H1 (cell line): ENCODE data around the gene C2CD5. TPM values are rescaled to one million over a fixed set of nuclear protein-coding genes. Genes with fewer than 3 reads are reported as not detected.

Experiments
- CTCF ChIA-PET: fragments of 300-600 bp; sonication (Branson Sonifier 250); formaldehyde crosslinking; loops from one replicate; lab custom pipeline; 2021; ENCODE audit not compliant: partially characterized antibody; lab: Charles Lee
- POLR2A ChIA-PET: fragments of 300-600 bp; sonication (Branson Sonifier 250); formaldehyde crosslinking; loops from one replicate; lab custom pipeline; 2021; ENCODE audit warnings: inconsistent platforms; ENCODE audit not compliant: partially characterized antibody; lab: Charles Lee
- DNase-seq, 2 experiments: peaks; one replicate each; pipeline versions ENCODE4 v3.0.0 to v3.0.0-alpha.2; 2010 to 2022; ENCODE audit warnings: low spot score in 2 of 2, low read depth in 1 of 2, mixed read lengths in 1 of 2
- FAIRE-seq: peaks from 2 replicates; lab custom pipeline; 2011; peaks lifted over from hg19 to GRCh38; lab: Jason Lieb, UNC
- H2AFZ ChIP-seq: 2 replicates; pipeline ENCODE4 v1.8.1; 2012; ENCODE audit warnings: low read length, inconsistent platforms
- H2AK5ac ChIP-seq: 2 replicates; pipeline ENCODE4 v1.6.1; 2013; ENCODE audit warnings: low read depth, low read length
- H2BK120ac ChIP-seq: replicated peaks from 2 replicates; pipeline ENCODE3; 2013; ENCODE audit warnings: low read depth, low read length, inconsistent platforms
- H2BK12ac ChIP-seq: 2 replicates; pipeline ENCODE4 v1.6.1; 2013; ENCODE audit warnings: low read depth, low read length
- H2BK15ac ChIP-seq: 2 replicates; pipeline ENCODE4 v1.6.1; 2013; ENCODE audit warnings: low read length
- H2BK20ac ChIP-seq: 2 replicates; pipeline ENCODE4 v1.6.1; 2013; ENCODE audit warnings: low read length
- H2BK5ac ChIP-seq: 2 replicates; pipeline ENCODE4 v1.6.1; 2013; ENCODE audit warnings: low read depth, low read length
- H3K14ac ChIP-seq: 2 replicates; pipeline ENCODE4 v1.6.1; 2013; ENCODE audit warnings: inconsistent platforms; ENCODE audit not compliant: insufficient read length
- H3K18ac ChIP-seq: 2 replicates; pipeline ENCODE4 v1.6.1; 2013; ENCODE audit warnings: low read length; ENCODE audit errors: extremely low read depth
- H3K23ac ChIP-seq: 2 replicates; pipeline ENCODE4 v1.6.1; 2013; ENCODE audit warnings: inconsistent platforms; ENCODE audit not compliant: insufficient read length
- H3K23me2 ChIP-seq: 2 replicates; pipeline ENCODE4 v1.6.1; 2013; ENCODE audit warnings: low read depth, low read length
- H3K27ac ChIP-seq: 2 replicates; pipeline ENCODE4 v1.6.1; 2011; ENCODE audit warnings: low read depth, low read length, inconsistent platforms
- H3K27me3 ChIP-seq, 4 experiments: replicated peaks in 1 of 4; 1 replicate in 1 of 4; 2 replicates in 3 of 4; pipeline versions ENCODE4 v1.6.1 to v1.8.1; 2011 to 2013; ENCODE audit warnings: low read length in 3 of 4, mild to moderate bottlenecking in 3 of 4, inconsistent platforms in 2 of 4, mixed read lengths in 2 of 4, moderate library complexity in 1 of 4; ENCODE audit not compliant: control insufficient read depth in 3 of 4, insufficient read depth in 3 of 4; ENCODE audit errors: extremely low read depth in 1 of 4
- H3K36me3 ChIP-seq, 4 experiments: 2 replicates each; pipeline versions ENCODE4 v1.6.1 to v1.8.1; 2011 to 2013; ENCODE audit warnings: mild to moderate bottlenecking in 4 of 4, low read length in 3 of 4, moderate library complexity in 2 of 4, control low read depth in 1 of 4, inconsistent platforms in 1 of 4; ENCODE audit not compliant: insufficient read depth in 4 of 4, control insufficient read depth in 2 of 4
- H3K4ac ChIP-seq: replicated peaks from 2 replicates; pipeline ENCODE3; 2013; ENCODE audit warnings: low read length, low read depth, mixed read lengths, inconsistent platforms; ENCODE audit not compliant: insufficient read length
- H3K4me1 ChIP-seq, 4 experiments: replicated peaks in 1 of 4; 1 replicate in 1 of 4; 2 replicates in 3 of 4; pipeline versions ENCODE4 v1.6.1 to v1.8.1; 2011 to 2013; ENCODE audit warnings: low read length in 3 of 4, inconsistent platforms in 2 of 4, mixed read lengths in 1 of 4; ENCODE audit not compliant: insufficient read depth in 4 of 4, control insufficient read depth in 3 of 4
- H3K4me2 ChIP-seq, 2 experiments: 2 replicates each; pipeline versions ENCODE4 v1.6.1 to v1.8.1; 2011 to 2013; ENCODE audit warnings: low read depth in 2 of 2, low read length in 2 of 2, control low read depth in 1 of 2, inconsistent platforms in 1 of 2, mild to moderate bottlenecking in 1 of 2; ENCODE audit not compliant: insufficient read depth in 1 of 2
- H3K4me3 ChIP-seq, 4 experiments: fragments of 200-600, 300-600 bp in 1 of 4; sonication (generic), shearing (Covaris generic), sonication (Bioruptor Twin) in 1 of 4; 2 replicates each; pipeline versions ENCODE4 v1.5.1 to v1.8.1; 2011 to 2016; ENCODE audit warnings: low read length in 4 of 4, low read depth in 3 of 4, control low read depth in 2 of 4, inconsistent platforms in 2 of 4, mild to moderate bottlenecking in 2 of 4, mixed read lengths in 1 of 4, moderate library complexity in 1 of 4; ENCODE audit not compliant: insufficient read depth in 2 of 4; ENCODE audit errors: extremely low read depth in 1 of 4
- H3K56ac ChIP-seq: replicated peaks from 2 replicates; pipeline ENCODE3; 2013; ENCODE audit warnings: low read depth, mild to moderate bottlenecking, mixed read lengths, low read length, inconsistent platforms; ENCODE audit not compliant: insufficient read length
- H3K79me1 ChIP-seq: 2 replicates; pipeline ENCODE4 v1.6.1; 2013; ENCODE audit warnings: low read depth, low read length, control low read depth
- H3K79me2 ChIP-seq, 2 experiments: 2 replicates each; pipeline versions ENCODE4 v1.6.1 to v1.8.1; 2012 to 2013; ENCODE audit warnings: low read length in 2 of 2, mild to moderate bottlenecking in 2 of 2, inconsistent platforms in 1 of 2; ENCODE audit not compliant: insufficient read depth in 2 of 2, control insufficient read depth in 1 of 2
- H3K9ac ChIP-seq, 4 experiments: replicated peaks in 1 of 4; 1 replicate in 1 of 4; 2 replicates in 3 of 4; pipeline versions ENCODE4 v1.6.1 to v1.8.1; 2011 to 2013; ENCODE audit warnings: low read depth in 3 of 4, low read length in 3 of 4, control low read depth in 2 of 4, mild to moderate bottlenecking in 2 of 4, moderate library complexity in 2 of 4, inconsistent platforms in 1 of 4; ENCODE audit errors: extremely low read depth in 1 of 4
- H3K9me3 ChIP-seq, 2 experiments: 2 replicates each; pipeline versions ENCODE4 v1.6.1 to v1.8.1; 2012 to 2013; ENCODE audit warnings: mild to moderate bottlenecking in 2 of 2, moderate library complexity in 2 of 2, control low read depth in 1 of 2, inconsistent platforms in 1 of 2, low read depth in 1 of 2, low read length in 1 of 2, mixed read lengths in 1 of 2; ENCODE audit not compliant: insufficient read depth in 2 of 2
- H4K20me1 ChIP-seq, 2 experiments: replicated peaks in 1 of 2; 2 replicates each; pipeline versions ENCODE3 to v1.8.1; 2011 to 2013; ENCODE audit warnings: inconsistent platforms in 2 of 2, low read length in 2 of 2, mild to moderate bottlenecking in 1 of 2; ENCODE audit not compliant: insufficient read depth in 2 of 2, control insufficient read depth in 1 of 2
- H4K5ac ChIP-seq: 2 replicates; pipeline ENCODE4 v1.6.1; 2013; ENCODE audit warnings: low read length, low read depth, mixed read lengths, inconsistent platforms; ENCODE audit not compliant: insufficient read length
- H4K8ac ChIP-seq: 2 replicates; pipeline ENCODE4 v1.8.0; 2013; ENCODE audit warnings: mild to moderate bottlenecking, moderate library complexity, low read length, inconsistent platforms; ENCODE audit not compliant: insufficient read depth; ENCODE audit errors: extremely low read depth
- H4K91ac ChIP-seq: replicated peaks from 2 replicates; pipeline ENCODE3; 2013; ENCODE audit warnings: low read length, mixed read lengths, inconsistent platforms; ENCODE audit not compliant: insufficient read length
- BACH1 ChIP-seq: IDR thresholded peaks from 2 replicates; pipeline ENCODE4 v1.6.1; 2012; ENCODE audit warnings: low read length, improper control_type of control experiment
- CBX5 ChIP-seq: fragments of 300-800, 300-1000 bp; sonication (generic); IDR thresholded peaks from 2 replicates; pipeline ENCODE4 v1.7.1; 2016; ENCODE audit warnings: antibody characterized with exemption, low read length, low read depth
- CHD1 ChIP-seq: IDR thresholded peaks from 2 replicates; pipeline ENCODE4 v1.6.1; 2012; ENCODE audit warnings: low read depth, low read length, improper control_type of control experiment
- CHD2 ChIP-seq: IDR thresholded peaks from 2 replicates; pipeline ENCODE4 v1.6.1; 2012; ENCODE audit warnings: low read length, improper control_type of control experiment
- FOSL1 ChIP-seq: IDR thresholded peaks from 2 replicates; pipeline ENCODE4 v1.6.1; 2011; ENCODE audit warnings: mild to moderate bottlenecking, low read depth, low read length, moderate library complexity; ENCODE audit not compliant: insufficient read depth
- PHF8 ChIP-seq: fragments of 200-600 bp; sonication (generic); conservative IDR thresholded peaks from 2 replicates; pipeline ENCODE4 v1.7.1; 2012; ENCODE audit warnings: low read depth, mild to moderate bottlenecking, inconsistent platforms, low read length, moderate library complexity
- POLR2AphosphoS5 ChIP-seq: IDR thresholded peaks from 2 replicates; pipeline ENCODE4 v1.6.1; 2011; ENCODE audit warnings: low read depth, low read length
- POU5F1 ChIP-seq: IDR thresholded peaks from 2 replicates; pipeline ENCODE4 v1.6.1; 2011; ENCODE audit warnings: low read depth, mild to moderate bottlenecking, low read length, moderate library complexity
- SAP30 ChIP-seq: fragments of 300-600 bp; sonication (generic); IDR thresholded peaks from 2 replicates; pipeline ENCODE4 v1.7.1; 2012; ENCODE audit warnings: low read length, moderate library complexity, mild to moderate bottlenecking, inconsistent platforms; ENCODE audit not compliant: insufficient read depth, insufficient replicate concordance
- SP2 ChIP-seq: IDR thresholded peaks from 2 replicates; pipeline ENCODE4 v1.6.1; 2012; ENCODE audit warnings: mild to moderate bottlenecking, low read length, inconsistent platforms
- TAF1 ChIP-seq: IDR thresholded peaks from 2 replicates; pipeline ENCODE4 v1.6.1; 2011; ENCODE audit warnings: mild to moderate bottlenecking, low read depth, low read length
- WGBS, 2 experiments: shearing (Covaris generic) in 1 of 2; methylation state at CpG; one replicate each; pipeline versions ENCODE4 v1.1.6 to v1.1.7; 2013 to 2015; ENCODE audit warnings: low lambda C conversion rate in 2 of 2, mixed read lengths in 2 of 2, inconsistent platforms in 1 of 2, low coverage in 1 of 2, missing lambda C conversion rate in 1 of 2; ENCODE audit not compliant: insufficient replicate concordance in 2 of 2, insufficient coverage in 1 of 2, insufficient read length in 1 of 2; ENCODE audit errors: extremely low coverage in 1 of 2, missing lambda C conversion rate in 1 of 2; 5-methylcytosine and 5-hydroxymethylcytosine counted together
- polyA plus RNA-seq, 7 experiments: library from polyadenylated mRNA; depleted of rRNA in 3 of 7; stranded (reverse) in 5 of 7; unstranded in 2 of 7; fragments of >200 nt in 5 of 7; fragments of 200-250 nt in 2 of 7; gene quantifications; 1 replicate in 5 of 7; 2 replicates in 1 of 7; 4 replicates in 1 of 7; pipeline versions ENCODE4 v1.2.1 to v1.2.3, GENCODE V29; 2011 to 2013; ENCODE audit warnings: missing spikeins in 2 of 7, mixed read lengths in 2 of 7
- total RNA-seq: library from RNA; stranded (reverse); fragmentation: NEBNext Ultra II Directional; extraction: Animal tissue kit (Norgen Biotek cat#: 25700); gene quantifications from 2 replicates; pipeline ENCODE4 v1.2.1, GENCODE V29; 2021
- TF ChIP-seq, protein P1 (sequence below): IDR thresholded peaks from 2 replicates; pipeline ENCODE4 v1.6.1; 2012; ENCODE audit warnings: low read length, inconsistent platforms

C2CD5 gene
- total and polyA plus RNA-seq, 2 of the 8 experiments (the other 6 are each of a cell fraction or from before 2014, with no cell fraction given): 21.9 to 45.9 TPM

DNA sequence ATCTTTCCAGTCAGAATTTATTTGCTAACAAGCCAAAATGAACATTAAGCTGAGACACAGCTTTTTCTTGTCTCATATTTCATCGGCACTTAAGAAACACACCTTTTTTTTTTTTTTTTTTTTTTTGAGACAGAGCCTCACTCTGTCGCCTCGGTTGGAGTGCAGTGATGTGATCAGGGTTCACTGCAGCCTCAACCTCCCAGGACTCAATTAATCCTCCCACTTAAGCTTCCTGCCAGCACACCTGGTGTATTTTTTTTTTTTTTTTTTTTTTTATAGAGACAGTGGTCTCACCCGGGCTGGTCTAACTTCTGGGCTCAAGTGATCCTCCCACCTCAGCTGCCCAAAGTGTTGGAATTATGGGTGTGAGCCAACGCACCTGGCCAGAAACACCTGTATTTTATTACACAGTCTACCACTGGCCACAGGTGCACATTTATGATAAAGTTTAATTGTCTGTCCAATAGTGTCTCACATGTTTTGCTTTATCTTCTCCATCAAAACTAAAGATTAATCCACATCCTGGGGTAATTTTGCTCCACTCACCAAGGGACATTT is 62.7 kb downstream of the C2CD5 start:
- no peak overlapping the region for H3K18ac ChIP-seq
- H4K20me1 ChIP-seq: no peaks in the 10 kb centered on the region
- no peak overlapping the region for H4K5ac ChIP-seq
- FAIRE-seq (no peak), DNase-seq (no peak)
- no peak overlapping the region for H3K4ac ChIP-seq
- H3K4me3 ChIP-seq: no peak overlapping the region
- ChIA-PET CTCF (no interaction called here), POLR2A (no interaction called here)
- H3K56ac ChIP-seq: no peak overlapping the region
- no peak overlapping the region for H3K4me2 ChIP-seq
- no peaks in the 10 kb centered on the region for H3K9me3 ChIP-seq
- no peak overlapping the region for H3K27ac ChIP-seq
- 86% methylated on average over 3 of the region's 5 CpGs; no CpG with 5 or more reads in 1 of the 2 experiments for WGBS, 2 experiments
- no peaks in the 10 kb centered on the region for H3K27me3 ChIP-seq
- no peaks in the 10 kb centered on the region; the same call in 1 of the 2 replicates for H3K23me2 ChIP-seq
- no peaks in the 10 kb centered on the region for H3K79me2 ChIP-seq
- no peak overlapping the region for H2BK120ac ChIP-seq
- no peak overlapping the region for H3K9ac ChIP-seq
- no peaks in the 10 kb centered on the region for H3K79me1 ChIP-seq
- no peaks in the 10 kb centered on the region for H3K4me1 ChIP-seq
- no peak overlapping the region for H2AFZ ChIP-seq
- no peak overlapping the region for H3K14ac ChIP-seq
- peaks cover 3 to 17% (median 8%) of the 10 kb centered on the region in 4 experiments; a peak in 7 of 8 replicates for H3K36me3 ChIP-seq
- H4K8ac ChIP-seq: no peak overlapping the region
- no peak overlapping the region for H4K91ac ChIP-seq
- H2AK5ac ChIP-seq: no peak overlapping the region
- H2BK15ac ChIP-seq: no peak overlapping the region
- no peak overlapping the region for H3K23ac ChIP-seq
- H2BK5ac ChIP-seq: no peak overlapping the region
- H2BK20ac ChIP-seq: no peak overlapping the region
- H2BK12ac ChIP-seq: no peak overlapping the region
- no peak for TF ChIP-seq PHF8
- TF ChIP-seq POLR2AphosphoS5: no peak
- TF ChIP-seq TAF1: no peak
- no peak for TF ChIP-seq CBX5
- no peak for TF ChIP-seq FOSL1
- TF ChIP-seq SP2: no peak
- no peak for TF ChIP-seq CHD1
- TF ChIP-seq, protein P1, sequence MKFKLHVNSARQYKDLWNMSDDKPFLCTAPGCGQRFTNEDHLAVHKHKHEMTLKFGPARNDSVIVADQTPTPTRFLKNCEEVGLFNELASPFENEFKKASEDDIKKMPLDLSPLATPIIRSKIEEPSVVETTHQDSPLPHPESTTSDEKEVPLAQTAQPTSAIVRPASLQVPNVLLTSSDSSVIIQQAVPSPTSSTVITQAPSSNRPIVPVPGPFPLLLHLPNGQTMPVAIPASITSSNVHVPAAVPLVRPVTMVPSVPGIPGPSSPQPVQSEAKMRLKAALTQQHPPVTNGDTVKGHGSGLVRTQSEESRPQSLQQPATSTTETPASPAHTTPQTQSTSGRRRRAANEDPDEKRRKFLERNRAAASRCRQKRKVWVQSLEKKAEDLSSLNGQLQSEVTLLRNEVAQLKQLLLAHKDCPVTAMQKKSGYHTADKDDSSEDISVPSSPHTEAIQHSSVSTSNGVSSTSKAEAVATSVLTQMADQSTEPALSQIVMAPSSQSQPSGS: no peak
- TF ChIP-seq BACH1: no peak
- no peak for TF ChIP-seq POU5F1
- no peak for TF ChIP-seq SAP30
- TF ChIP-seq CHD2: no peak
